Right renal cortex interstitium (tissue), 3 donors: ENCODE results near the gene RBMY1J. TPM values are rescaled to one million over a fixed set of nuclear protein-coding genes. Genes with fewer than 3 reads are reported as not detected.
"Not testable (repeated sequence)": the region's sequence is repeated elsewhere in the genome, so short reads cannot be mapped to it uniquely, and the experiment has no call there.

Source experiments
- DNase-seq, 3 donors: peaks; one replicate each; pipeline ENCODE4 v3.0.0-alpha.2; 2013; ENCODE audit warnings: low read depth in 3 of 3, low spot score in 2 of 3
- polyA plus RNA-seq, 3 donors: library from polyadenylated mRNA; unstranded; fragments of 120-200 nt; gene quantifications; one replicate each; pipeline ENCODE4 v1.2.1, GENCODE V29; 2013; ENCODE audit not compliant: insufficient read length in 3 of 3

Gene RBMY1J
- not detected for polyA plus RNA-seq

DNA sequence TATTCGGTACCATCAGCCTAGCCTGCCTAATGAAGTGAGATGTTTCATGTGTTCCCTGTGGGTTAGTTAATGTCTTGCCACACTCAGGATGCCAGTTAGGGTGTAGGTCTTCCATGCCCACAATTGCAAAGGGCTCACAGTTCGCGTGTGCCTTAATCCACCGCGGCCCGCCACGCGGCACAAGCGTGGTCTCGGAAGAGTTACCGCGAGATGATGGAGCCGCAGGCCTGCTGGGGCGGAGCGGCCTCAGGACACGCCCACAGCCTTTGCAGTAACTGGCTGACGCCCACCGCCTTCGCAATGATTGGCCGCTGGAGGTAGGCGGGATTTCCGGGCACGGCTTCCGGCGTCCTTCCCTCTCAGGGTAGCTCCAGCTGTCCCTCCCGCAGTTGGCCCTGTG is at the start of gene RBMY1J:
TSS of gene RBMY1J (plus strand) at position 301 of the 400 bp plus-strand sequence. CDS start 2,038 bp downstream, outside the sequence.
- DNase-seq = not testable (repeated sequence)

GRCh38 chrY:22367416-22367815 is 35.8 kb upstream of the RBMY1J start:
- DNase-seq = no peak

DNA sequence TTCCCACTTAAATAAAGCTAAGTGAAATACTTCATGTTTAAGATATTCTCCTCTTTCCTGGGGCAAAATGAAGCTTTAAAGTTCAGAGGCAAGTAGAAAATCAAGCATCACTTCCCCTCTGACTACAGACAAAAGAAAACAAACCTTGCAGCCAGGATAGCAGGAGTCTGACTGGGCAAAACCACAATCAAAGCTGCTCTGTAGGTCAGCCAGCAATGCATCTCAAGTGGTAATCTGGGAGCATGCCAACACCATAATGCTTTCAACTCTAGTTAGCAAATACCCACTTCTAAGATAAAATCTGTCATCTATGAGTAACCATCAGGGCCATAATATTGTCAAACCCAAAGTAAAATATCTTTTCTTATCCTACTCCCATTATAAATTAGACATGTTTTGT is 32.6 kb upstream of the RBMY1J start:
- DNase-seq = no peak

GRCh38 chrY:22373494-22373893 is 29.7 kb upstream of the RBMY1J start:
- DNase-seq = no peak

DNA sequence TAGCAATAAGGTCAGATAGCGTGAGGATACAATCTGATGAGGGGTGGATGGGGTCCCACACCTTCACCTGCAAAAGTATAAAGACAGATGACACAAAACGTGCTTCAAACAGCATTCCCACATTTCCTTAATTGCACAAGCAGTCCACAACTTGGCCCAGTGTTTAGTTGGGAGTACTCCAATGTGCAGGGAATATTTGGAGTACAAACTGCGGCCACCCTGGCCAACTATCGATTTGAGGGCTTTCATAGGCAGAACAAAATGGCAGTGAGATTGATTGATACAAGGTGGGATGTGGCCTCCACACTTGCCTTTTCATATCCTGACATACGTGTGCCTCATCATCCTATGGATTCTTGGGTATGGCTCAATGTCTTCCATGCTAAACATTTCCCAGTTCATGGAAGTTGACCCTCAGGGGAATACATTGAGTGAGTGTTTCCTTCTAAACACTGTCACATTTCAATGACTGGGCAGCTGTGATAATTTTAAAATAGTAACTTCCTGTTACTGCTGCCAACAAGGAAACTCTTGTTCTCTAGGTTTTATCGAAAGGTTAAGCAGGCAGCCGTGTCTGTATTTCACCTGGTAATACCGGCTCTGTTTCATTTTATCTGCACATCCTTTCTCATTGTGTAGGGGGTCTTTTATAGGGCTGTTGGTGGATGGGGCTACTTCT is 41.6 kb downstream of the RBMY1J start:
- not testable (repeated sequence) for DNase-seq

- DNase-seq = not testable (repeated sequence)
Measured at GRCh38 chrY:22455522-22455921, 52.3 kb downstream of the RBMY1J start.

GRCh38 chrY:22461962-22462361 is 58.8 kb downstream of the RBMY1J start:
- DNase-seq = not testable (repeated sequence)

Other genes starting within 250 kb of the RBMY1J start
- not detected for gene RBMY1F, start 220.5 kb upstream of the RBMY1J start, polyA plus RNA-seq